Body of pancreas (tissue), 4 donors: ENCODE results near the gene C2orf81.

Experiments
- CTCF ChIP-seq, 7 experiments: fragments of 450-650 bp in 4 of 7; fragments of 200-600 bp in 3 of 7; sonication (generic) in 3 of 7; IDR thresholded peaks; one replicate each; pipeline ENCODE4 v1.5.1; 2016 to 2019; ENCODE audit warnings: antibody characterized with exemption in 7 of 7
- POLR2A ChIP-seq, 3 donors: fragments of 450-650 bp; IDR thresholded peaks; one replicate each; pipeline ENCODE4 v1.6.1; 2016; ENCODE audit warnings: antibody characterized with exemption in 3 of 3, mild to moderate bottlenecking in 2 of 3

GRCh38 chr2:74436848-74437695 is 15.7 kb upstream of the C2orf81 start:
- TF ChIP-seq CTCF (IDR thresholded peaks at IDR 0.05): no peak
- TF ChIP-seq POLR2A (IDR thresholded peaks at IDR 0.05): no peak
